Liver (tissue), 9 donors: Measurements from ENCODE around the gene TOP1. TPM values are rescaled to one million over a fixed set of nuclear protein-coding genes. Genes with fewer than 3 reads are reported as not detected.

Experiments
- DNase-seq: peaks from one replicate; pipeline ENCODE4 v3.0.0-alpha.2; 2017; ENCODE audit warnings: low spot score
- H3K27ac ChIP-seq, 2 donors: one replicate each; pipeline ENCODE4 v1.7.0; 2013; ENCODE audit warnings: inconsistent platforms in 2 of 2, low read length in 2 of 2, control low read depth in 1 of 2, low read depth in 1 of 2, mild to moderate bottlenecking in 1 of 2
- H3K27me3 ChIP-seq, 4 donors: one replicate each; pipeline versions ENCODE4 v1.6.1 to v1.7.0; 2013; ENCODE audit warnings: low read length in 3 of 4, inconsistent platforms in 1 of 4, mild to moderate bottlenecking in 1 of 4, moderate library complexity in 1 of 4; ENCODE audit not compliant: control insufficient read depth in 4 of 4, insufficient read depth in 4 of 4
- H3K36me3 ChIP-seq, 4 donors: one replicate each; pipeline versions ENCODE4 v1.6.1 to v1.7.0; 2013; ENCODE audit warnings: low read length in 3 of 4, mild to moderate bottlenecking in 3 of 4, low read depth in 1 of 4, moderate library complexity in 1 of 4; ENCODE audit not compliant: control insufficient read depth in 4 of 4, insufficient read depth in 3 of 4
- H3K4me1 ChIP-seq, 4 donors: one replicate each; pipeline versions ENCODE4 v1.6.1 to v1.7.0; 2013; ENCODE audit warnings: low read length in 3 of 4, mild to moderate bottlenecking in 3 of 4, moderate library complexity in 1 of 4; ENCODE audit not compliant: control insufficient read depth in 4 of 4, insufficient read depth in 4 of 4
- H3K4me3 ChIP-seq, 3 donors: one replicate each; pipeline versions ENCODE4 v1.6.1 to v1.7.0; 2013; ENCODE audit warnings: low read length in 3 of 3, control low read depth in 1 of 3, low read depth in 1 of 3, mild to moderate bottlenecking in 1 of 3
- H3K9ac ChIP-seq, 2 donors: one replicate each; pipeline ENCODE4 v1.7.0; 2013; ENCODE audit warnings: low read length in 2 of 2, mild to moderate bottlenecking in 2 of 2, moderate library complexity in 2 of 2, control low read depth in 1 of 2, low read depth in 1 of 2
- H3K9me3 ChIP-seq, 4 donors: one replicate each; pipeline versions ENCODE4 v1.6.1 to v1.7.0; 2013; ENCODE audit warnings: low read length in 3 of 4; ENCODE audit not compliant: control insufficient read depth in 4 of 4
- EGR1 ChIP-seq, 2 donors: IDR thresholded peaks; 2 replicates each; pipeline ENCODE4 v1.6.1; 2016 to 2018; ENCODE audit warnings: antibody characterized with exemption in 2 of 2, low read depth in 2 of 2
- FOXA1 ChIP-seq: IDR thresholded peaks from 2 replicates; pipeline ENCODE4 v1.6.1; 2016; ENCODE audit warnings: antibody characterized with exemption
- FOXA2 ChIP-seq: IDR thresholded peaks from 2 replicates; pipeline ENCODE4 v1.6.1; 2016; ENCODE audit warnings: antibody characterized with exemption
- HNF4A ChIP-seq, 2 donors: conservative IDR thresholded peaks; 2 replicates each; pipeline ENCODE4 v1.6.1; 2016; ENCODE audit warnings: antibody characterized with exemption in 2 of 2, mild to moderate bottlenecking in 2 of 2
- HNF4G ChIP-seq: IDR thresholded peaks from 2 replicates; pipeline ENCODE4 v1.6.1; 2016; ENCODE audit warnings: antibody characterized with exemption
- JUND ChIP-seq, 2 donors: IDR thresholded peaks; 2 replicates each; pipeline ENCODE4 v1.6.1; 2016; ENCODE audit warnings: antibody characterized with exemption in 2 of 2
- RAD21 ChIP-seq, 2 donors: IDR thresholded peaks; 2 replicates each; pipeline ENCODE4 v1.6.1; 2016; ENCODE audit warnings: antibody characterized with exemption in 2 of 2, mild to moderate bottlenecking in 2 of 2
- REST ChIP-seq: IDR thresholded peaks from 2 replicates; pipeline ENCODE4 v1.6.1; 2016; ENCODE audit warnings: antibody characterized with exemption, mild to moderate bottlenecking
- RXRA ChIP-seq, 2 donors: IDR thresholded peaks; 2 replicates each; pipeline ENCODE4 v1.6.1; 2017 to 2018; ENCODE audit warnings: antibody characterized with exemption in 2 of 2, mild to moderate bottlenecking in 1 of 2
- SP1 ChIP-seq: IDR thresholded peaks from 2 replicates; pipeline ENCODE4 v1.6.1; 2018; ENCODE audit warnings: antibody characterized with exemption, mild to moderate bottlenecking
- TAF1 ChIP-seq: conservative IDR thresholded peaks from 2 replicates; pipeline ENCODE4 v1.6.1; 2016; ENCODE audit warnings: antibody characterized with exemption, mild to moderate bottlenecking
- YY1 ChIP-seq: IDR thresholded peaks from 2 replicates; pipeline ENCODE4 v1.6.1; 2016; ENCODE audit warnings: antibody characterized with exemption, mild to moderate bottlenecking
- WGBS: extraction: QIAGEN DNeasy Blood & Tissue Kit; methylation state at CpG from one replicate; pipeline ENCODE4 v1.1.7; 2013; 5-methylcytosine and 5-hydroxymethylcytosine counted together
- polyA plus RNA-seq, 2 donors: library from polyadenylated mRNA; stranded (reverse) in 1 of 2; unstranded in 1 of 2; fragments of 200-250 nt in 1 of 2; fragments of >200 nt in 1 of 2; fragmentation: Nextera tagmentation in 1 of 2; extraction: Ambion mirVana in 1 of 2; gene quantifications; one replicate each; pipeline versions ENCODE4 v1.2.1 to v1.2.3, GENCODE V29; 2013 to 2015
- total RNA-seq, 2 donors: library from RNA; depleted of rRNA; stranded (reverse); fragments of >200 nt; gene quantifications; one replicate each; pipeline ENCODE4 v1.2.3, GENCODE V29; 2014
- TF ChIP-seq, protein P1 (sequence below): IDR thresholded peaks from 2 replicates; pipeline ENCODE4 v1.6.1; 2016; ENCODE audit warnings: antibody characterized with exemption
- TF ChIP-seq, protein P2 (sequence below): IDR thresholded peaks from 2 replicates; pipeline ENCODE4 v1.6.1; 2016; ENCODE audit warnings: antibody characterized with exemption
- TF ChIP-seq, protein P3 (sequence below): IDR thresholded peaks from 2 replicates; pipeline ENCODE4 v1.6.1; 2016; ENCODE audit warnings: antibody characterized with exemption
- TF ChIP-seq, protein P4 (sequence below): fragments of 150-350 bp; IDR thresholded peaks from 2 replicates; pipeline ENCODE4 v1.5.1; 2017; ENCODE audit warnings: improper control_type of control experiment, low read depth, low read length; ENCODE audit not compliant: missing input control
- donor health status: healthy.
- donor health status: healthy.
- donor health status: healthy.
- donor health status: healthy.
- donor health status: healthy.

Gene TOP1
- total and polyA plus RNA-seq, 4 donors = 13.7 to 62.1 (median 19.4) TPM

DNA sequence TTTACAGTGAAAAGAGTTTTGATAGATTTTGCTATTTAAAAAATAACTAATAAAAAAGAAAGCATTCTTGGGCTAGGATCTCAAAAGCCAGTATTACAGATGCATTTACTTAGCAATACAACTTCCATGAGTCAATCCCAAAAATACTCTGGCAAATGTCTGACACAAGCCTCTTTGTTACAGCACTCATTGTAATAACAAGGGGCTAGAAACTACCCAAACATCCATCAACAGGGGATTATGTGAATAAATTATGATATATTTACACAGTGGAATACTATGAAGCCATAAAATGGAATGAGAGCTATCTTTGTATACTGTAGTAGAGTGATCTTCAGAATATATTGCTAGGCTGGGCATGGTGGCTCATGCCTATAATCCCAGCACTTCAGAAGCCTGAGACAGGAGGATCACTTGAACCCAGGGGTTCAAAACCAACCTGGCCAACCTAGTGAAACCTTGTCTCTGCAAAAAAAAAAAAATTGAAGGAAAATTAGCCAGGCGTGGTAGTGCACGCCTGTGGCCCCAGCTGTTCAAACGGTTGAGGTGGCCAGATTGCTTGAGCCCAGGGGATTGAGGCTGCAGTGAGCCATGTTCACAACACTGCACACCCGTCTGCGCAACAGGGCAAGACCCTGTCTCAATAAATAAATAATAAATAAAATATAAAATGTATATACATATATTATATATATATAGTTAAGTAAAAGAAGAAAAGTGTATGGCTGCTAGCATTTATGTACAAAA, 34.7 kb upstream of the TOP1 start:
- H3K4me3 ChIP-seq = no peak overlapping the region
- TF ChIP-seq HNF4G (no peak), RAD21 (IDR thresholded peaks at IDR 0.05) (no peak), RXRA (IDR thresholded peaks at IDR 0.05) (no peak), SP1 (no peak), JUND (IDR thresholded peaks at IDR 0.05) (no peak), EGR1 (IDR thresholded peaks at IDR 0.05; ENCODE audit: low read depth in 2 of 2) (no peak), FOXA2 (no peak), TAF1 (no peak), HNF4A (conservative IDR thresholded peaks at IDR 0.05) (no peak), YY1 (no peak), REST (no peak), FOXA1 (no peak)
- TF ChIP-seq, protein P1, sequence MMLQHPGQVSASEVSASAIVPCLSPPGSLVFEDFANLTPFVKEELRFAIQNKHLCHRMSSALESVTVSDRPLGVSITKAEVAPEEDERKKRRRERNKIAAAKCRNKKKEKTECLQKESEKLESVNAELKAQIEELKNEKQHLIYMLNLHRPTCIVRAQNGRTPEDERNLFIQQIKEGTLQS = no peak
- TF ChIP-seq, protein P2, sequence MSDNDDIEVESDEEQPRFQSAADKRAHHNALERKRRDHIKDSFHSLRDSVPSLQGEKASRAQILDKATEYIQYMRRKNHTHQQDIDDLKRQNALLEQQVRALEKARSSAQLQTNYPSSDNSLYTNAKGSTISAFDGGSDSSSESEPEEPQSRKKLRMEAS = no peak
- TF ChIP-seq, protein P3, sequence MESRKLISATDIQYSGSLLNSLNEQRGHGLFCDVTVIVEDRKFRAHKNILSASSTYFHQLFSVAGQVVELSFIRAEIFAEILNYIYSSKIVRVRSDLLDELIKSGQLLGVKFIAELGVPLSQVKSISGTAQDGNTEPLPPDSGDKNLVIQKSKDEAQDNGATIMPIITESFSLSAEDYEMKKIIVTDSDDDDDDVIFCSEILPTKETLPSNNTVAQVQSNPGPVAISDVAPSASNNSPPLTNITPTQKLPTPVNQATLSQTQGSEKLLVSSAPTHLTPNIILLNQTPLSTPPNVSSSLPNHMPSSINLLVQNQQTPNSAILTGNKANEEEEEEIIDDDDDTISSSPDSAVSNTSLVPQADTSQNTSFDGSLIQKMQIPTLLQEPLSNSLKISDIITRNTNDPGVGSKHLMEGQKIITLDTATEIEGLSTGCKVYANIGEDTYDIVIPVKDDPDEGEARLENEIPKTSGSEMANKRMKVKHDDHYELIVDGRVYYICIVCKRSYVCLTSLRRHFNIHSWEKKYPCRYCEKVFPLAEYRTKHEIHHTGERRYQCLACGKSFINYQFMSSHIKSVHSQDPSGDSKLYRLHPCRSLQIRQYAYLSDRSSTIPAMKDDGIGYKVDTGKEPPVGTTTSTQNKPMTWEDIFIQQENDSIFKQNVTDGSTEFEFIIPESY = no peak
- TF ChIP-seq, protein P4, sequence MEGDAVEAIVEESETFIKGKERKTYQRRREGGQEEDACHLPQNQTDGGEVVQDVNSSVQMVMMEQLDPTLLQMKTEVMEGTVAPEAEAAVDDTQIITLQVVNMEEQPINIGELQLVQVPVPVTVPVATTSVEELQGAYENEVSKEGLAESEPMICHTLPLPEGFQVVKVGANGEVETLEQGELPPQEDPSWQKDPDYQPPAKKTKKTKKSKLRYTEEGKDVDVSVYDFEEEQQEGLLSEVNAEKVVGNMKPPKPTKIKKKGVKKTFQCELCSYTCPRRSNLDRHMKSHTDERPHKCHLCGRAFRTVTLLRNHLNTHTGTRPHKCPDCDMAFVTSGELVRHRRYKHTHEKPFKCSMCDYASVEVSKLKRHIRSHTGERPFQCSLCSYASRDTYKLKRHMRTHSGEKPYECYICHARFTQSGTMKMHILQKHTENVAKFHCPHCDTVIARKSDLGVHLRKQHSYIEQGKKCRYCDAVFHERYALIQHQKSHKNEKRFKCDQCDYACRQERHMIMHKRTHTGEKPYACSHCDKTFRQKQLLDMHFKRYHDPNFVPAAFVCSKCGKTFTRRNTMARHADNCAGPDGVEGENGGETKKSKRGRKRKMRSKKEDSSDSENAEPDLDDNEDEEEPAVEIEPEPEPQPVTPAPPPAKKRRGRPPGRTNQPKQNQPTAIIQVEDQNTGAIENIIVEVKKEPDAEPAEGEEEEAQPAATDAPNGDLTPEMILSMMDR = no peak
- WGBS = 93% methylated on average over 5 of the region's 5 CpGs

More for the DNA sequence above, 34.7 kb upstream of the TOP1 start:
- H3K27ac ChIP-seq = no peak overlapping the region
- H3K9ac ChIP-seq = no peak overlapping the region
- DNase-seq = no peak
- peaks cover 0 to 2% (median under 1%) of the 10 kb centered on the region in 4 donors for H3K4me1 ChIP-seq
- no peaks in the 10 kb centered on the region for H3K36me3 ChIP-seq
- no peaks in the 10 kb centered on the region for H3K9me3 ChIP-seq
- H3K27me3 ChIP-seq = no peaks in the 10 kb centered on the region
